Mesodermal cell (in vitro differentiated cells): ENCODE data around the gene TAS2R1.

ENCODE experiments used
- H3K27ac ChIP-seq: 2 replicates; pipeline ENCODE4 v1.7.0; 2013; ENCODE audit warnings: mild to moderate bottlenecking, low read depth, low read length, moderate library complexity; ENCODE audit not compliant: severe bottlenecking
- H3K36me3 ChIP-seq: 2 replicates; pipeline ENCODE4 v1.7.1; 2013; ENCODE audit warnings: mild to moderate bottlenecking, low read length, moderate library complexity; ENCODE audit not compliant: control insufficient read depth, insufficient read depth
- H3K4me1 ChIP-seq: one replicate; pipeline ENCODE4 v1.7.1; 2013; ENCODE audit warnings: mild to moderate bottlenecking, low read length; ENCODE audit not compliant: insufficient read depth, control insufficient read depth, poor library complexity, severe bottlenecking
- H3K4me3 ChIP-seq: 2 replicates; pipeline ENCODE4 v1.7.0; 2013; ENCODE audit warnings: low read length, control low read depth, mild to moderate bottlenecking; ENCODE audit not compliant: insufficient read depth, poor library complexity, severe bottlenecking; ENCODE audit errors: extremely low read depth
- H3K9me3 ChIP-seq: 2 replicates; pipeline ENCODE4 v1.7.1; 2013; ENCODE audit warnings: mild to moderate bottlenecking, low read length, moderate library complexity; ENCODE audit not compliant: control insufficient read depth
- WGBS, 2 experiments: methylation state at CpG; one replicate each; pipeline ENCODE4 v1.1.5; 2013; ENCODE audit warnings: missing lambda C conversion rate in 2 of 2; ENCODE audit not compliant: insufficient coverage in 2 of 2; 5-methylcytosine and 5-hydroxymethylcytosine counted together

Gene TAS2R1

DNA sequence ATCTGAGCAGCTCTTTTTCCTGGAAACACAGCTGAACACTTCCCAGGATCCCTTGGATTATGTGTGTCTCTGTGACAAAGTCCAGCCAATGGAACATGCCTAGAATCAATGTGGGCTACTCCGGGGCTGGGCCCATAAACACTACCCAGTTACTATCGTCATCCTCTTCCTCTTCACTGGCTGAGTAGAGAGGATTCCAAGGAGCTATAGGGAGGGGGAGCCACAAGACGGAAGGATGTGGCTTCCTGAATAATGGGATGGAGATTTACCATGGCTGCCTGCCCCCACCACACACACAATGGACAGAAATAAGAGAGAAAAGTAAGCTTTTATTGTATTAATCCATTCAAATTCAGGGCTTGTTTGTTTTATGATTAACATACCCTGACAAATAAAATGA, 22.1 kb upstream of the TAS2R1 start:
- no CpG with 5 or more reads among the region's 3 CpGs for WGBS, 2 experiments
- Histone ChIP-seq H3K27ac (no peak overlapping the region), H3K9me3 (no peaks in the 10 kb centered on the region), H3K4me3 (no peak overlapping the region), H3K4me1 (peaks cover 22% of the 10 kb centered on the region), H3K36me3 (no peaks in the 10 kb centered on the region)

DNA sequence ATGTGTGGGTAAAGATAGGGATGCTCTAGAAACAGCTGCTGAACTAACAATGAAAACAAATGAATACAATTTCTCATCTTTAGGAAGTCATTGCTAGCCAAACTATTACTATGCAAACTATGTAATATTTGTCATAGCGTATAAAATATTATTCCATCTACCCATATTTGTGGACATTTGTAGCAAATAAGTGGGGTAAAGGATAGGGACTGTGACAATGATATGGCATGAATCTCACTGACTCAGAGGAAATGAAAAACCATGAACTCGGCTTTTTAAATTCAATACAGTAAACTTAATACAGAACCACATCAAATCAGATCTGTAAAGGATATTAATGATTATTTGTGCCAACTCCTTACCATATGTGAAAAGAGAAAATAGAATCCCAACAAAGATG, 16.7 kb upstream of the TAS2R1 start:
- no CpG with 5 or more reads among the region's 2 CpGs for WGBS, 2 experiments
- no peaks in the 10 kb centered on the region for H3K4me1 ChIP-seq
- no peaks in the 10 kb centered on the region for H3K9me3 ChIP-seq
- H3K4me3 ChIP-seq, result no peak overlapping the region
- H3K36me3 ChIP-seq, result no peaks in the 10 kb centered on the region
- no peak overlapping the region for H3K27ac ChIP-seq

DNA sequence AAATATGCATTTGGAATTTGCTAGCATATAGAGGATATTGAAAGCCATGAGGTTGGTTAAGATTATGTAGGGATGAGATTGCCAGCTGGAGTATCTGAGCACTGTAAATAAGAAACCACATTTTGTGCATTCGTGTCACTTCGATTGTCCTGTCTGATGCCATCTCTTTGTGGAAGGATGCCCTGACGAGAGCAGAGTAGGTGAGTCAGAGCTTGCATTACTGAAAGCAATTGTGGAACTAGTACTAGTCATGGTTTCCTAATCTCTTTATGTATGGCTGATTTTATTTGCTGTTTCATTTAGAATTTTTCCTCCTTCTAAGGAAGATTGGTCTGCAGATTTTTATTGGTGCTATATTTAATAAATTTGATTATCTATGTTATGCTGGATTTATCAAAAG, 14.5 kb upstream of the TAS2R1 start:
- no peaks in the 10 kb centered on the region for H3K36me3 ChIP-seq
- 91 to 100% methylated on average over 3 of the region's 3 CpGs for WGBS, 2 experiments
- H3K27ac ChIP-seq, result no peak overlapping the region
- H3K4me1 ChIP-seq, result no peaks in the 10 kb centered on the region
- H3K9me3 ChIP-seq, result no peaks in the 10 kb centered on the region
- no peak overlapping the region for H3K4me3 ChIP-seq

DNA sequence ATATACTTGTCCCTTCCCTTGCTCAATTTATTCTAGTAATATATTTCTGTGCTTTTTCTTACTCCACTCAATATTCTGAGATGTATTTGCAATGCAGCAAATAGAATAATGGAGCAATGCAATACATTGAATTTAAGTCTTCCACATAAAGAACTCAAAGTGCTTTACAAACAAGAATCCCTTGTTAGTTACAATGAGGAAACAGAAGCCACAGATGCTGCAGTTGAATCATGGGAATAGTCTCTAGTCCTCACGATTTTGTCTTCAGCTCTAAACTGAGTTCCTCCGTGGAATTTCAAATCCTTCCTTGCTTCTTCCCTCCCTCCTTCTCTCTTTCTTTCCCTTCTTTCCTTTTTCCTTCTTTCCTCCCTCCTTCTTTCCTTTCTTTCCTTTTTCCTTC, 12.5 kb upstream of the TAS2R1 start:
- Histone ChIP-seq H3K4me3 (no peak overlapping the region), H3K9me3 (no peaks in the 10 kb centered on the region), H3K27ac (no peak overlapping the region), H3K36me3 (no peaks in the 10 kb centered on the region), H3K4me1 (no peaks in the 10 kb centered on the region)
- WGBS, 2 experiments, result 62 to 93% methylated on average over 2 of the region's 2 CpGs

DNA sequence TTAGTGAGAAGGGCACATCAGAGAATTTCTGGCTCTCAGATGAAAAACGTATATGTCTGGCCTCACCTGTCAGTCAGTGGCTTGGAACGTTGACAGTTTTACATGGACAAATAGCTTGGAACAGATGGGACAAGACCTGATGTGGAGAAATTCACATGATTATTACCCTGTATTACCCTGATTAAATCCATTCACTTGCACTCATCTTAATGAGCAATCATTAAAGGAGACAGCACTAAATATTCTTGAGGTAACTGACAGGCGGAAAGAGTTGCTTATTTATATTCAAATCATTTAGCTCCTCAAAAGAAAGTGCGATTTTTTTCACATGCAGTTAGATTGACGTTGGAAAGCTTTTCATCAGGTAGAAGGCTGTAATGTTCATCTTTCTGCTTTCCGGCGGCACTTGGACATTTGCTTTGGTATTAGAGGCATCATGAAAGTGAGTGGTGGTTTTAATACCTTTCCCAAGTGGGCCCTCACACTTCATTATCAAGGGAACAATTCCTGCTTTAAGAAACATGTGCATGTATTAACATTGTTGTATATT, 11.7 kb upstream of the TAS2R1 start:
- Histone ChIP-seq H3K27ac (no peak overlapping the region), H3K36me3 (no peaks in the 10 kb centered on the region), H3K4me3 (no peak overlapping the region), H3K4me1 (no peaks in the 10 kb centered on the region), H3K9me3 (peaks cover 5% of the 10 kb centered on the region)
- 64 to 69% methylated on average over 2 to 4 of the region's 7 CpGs for WGBS, 2 experiments

DNA sequence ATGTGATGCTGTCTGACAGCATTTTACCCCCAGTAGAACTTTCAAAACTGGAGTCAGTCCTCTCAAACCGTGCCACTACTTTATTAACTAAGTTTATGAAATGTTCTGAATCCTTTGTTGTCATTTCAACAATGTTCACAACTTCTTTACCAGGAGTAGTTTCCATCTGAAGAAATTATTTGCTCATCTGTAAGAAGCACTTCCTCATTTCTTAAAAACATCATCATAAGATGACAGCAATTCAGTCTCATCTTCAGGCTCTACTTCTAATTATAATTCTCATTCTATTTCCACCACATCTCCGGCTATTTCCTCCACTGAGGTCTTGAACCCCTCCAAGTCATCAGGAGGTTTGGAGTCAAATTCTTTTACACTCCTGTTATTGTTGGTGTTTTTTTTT, 2.3 kb upstream of the TAS2R1 start:
- Histone ChIP-seq H3K4me1 (no peaks in the 10 kb centered on the region), H3K9me3 (peaks cover 19% of the 10 kb centered on the region), H3K4me3 (no peak overlapping the region), H3K27ac (no peak overlapping the region), H3K36me3 (no peaks in the 10 kb centered on the region)
- 80% methylated on average over 1 of the region's 2 CpGs; no CpG with 5 or more reads in 1 of the 2 experiments for WGBS, 2 experiments

DNA sequence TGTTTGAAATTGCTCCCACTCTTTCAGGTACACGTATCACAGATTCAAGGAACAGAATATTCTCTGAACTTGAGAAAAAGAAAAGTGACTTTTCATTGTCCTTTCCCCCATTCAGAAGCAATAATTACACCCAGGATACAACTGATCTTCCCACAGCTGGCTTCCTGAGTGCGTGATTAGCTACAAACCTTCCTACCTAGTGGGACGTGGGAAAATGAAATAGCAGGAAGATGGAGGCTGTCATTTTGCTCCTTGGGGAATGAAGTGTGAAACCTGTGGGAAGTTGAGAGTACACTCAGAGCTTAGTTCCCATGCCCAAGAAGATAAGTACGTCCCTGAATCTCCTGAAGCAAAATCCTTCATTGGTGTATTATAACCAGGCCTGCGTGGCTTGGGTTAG, 2.6 kb downstream of the TAS2R1 start:
- Histone ChIP-seq H3K9me3 (no peaks in the 10 kb centered on the region), H3K36me3 (no peaks in the 10 kb centered on the region), H3K4me3 (no peak overlapping the region), H3K4me1 (peaks cover 21% of the 10 kb centered on the region), H3K27ac (no peak overlapping the region)
- WGBS, 2 experiments, result 86 to 100% methylated on average over 2 to 4 of the region's 5 CpGs

DNA sequence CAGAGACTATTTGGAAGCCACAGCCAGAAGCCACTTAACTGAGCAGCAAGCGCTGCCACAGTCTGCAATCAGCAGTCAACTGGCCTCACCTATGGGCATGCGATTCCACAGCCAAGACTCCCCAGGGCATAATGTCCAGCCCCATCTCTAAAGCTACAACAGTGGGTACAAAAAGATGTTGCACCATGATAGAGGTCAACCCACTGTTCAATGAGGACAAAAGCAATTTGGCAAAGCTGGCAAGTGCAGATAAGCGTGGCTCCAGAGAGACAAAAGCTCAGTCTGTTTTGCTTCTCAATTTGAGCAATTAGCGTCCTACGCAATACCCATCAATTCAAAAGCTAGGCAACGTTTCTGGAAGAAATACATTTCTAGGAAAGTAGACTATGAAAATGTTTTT, 3.2 kb downstream of the TAS2R1 start:
- no peak overlapping the region for H3K4me3 ChIP-seq
- H3K4me1 ChIP-seq, result peaks cover 27% of the 10 kb centered on the region
- no peaks in the 10 kb centered on the region for H3K36me3 ChIP-seq
- 82 to 94% methylated on average over 2 to 5 of the region's 6 CpGs for WGBS, 2 experiments
- no peak overlapping the region for H3K27ac ChIP-seq
- H3K9me3 ChIP-seq, result no peaks in the 10 kb centered on the region

DNA sequence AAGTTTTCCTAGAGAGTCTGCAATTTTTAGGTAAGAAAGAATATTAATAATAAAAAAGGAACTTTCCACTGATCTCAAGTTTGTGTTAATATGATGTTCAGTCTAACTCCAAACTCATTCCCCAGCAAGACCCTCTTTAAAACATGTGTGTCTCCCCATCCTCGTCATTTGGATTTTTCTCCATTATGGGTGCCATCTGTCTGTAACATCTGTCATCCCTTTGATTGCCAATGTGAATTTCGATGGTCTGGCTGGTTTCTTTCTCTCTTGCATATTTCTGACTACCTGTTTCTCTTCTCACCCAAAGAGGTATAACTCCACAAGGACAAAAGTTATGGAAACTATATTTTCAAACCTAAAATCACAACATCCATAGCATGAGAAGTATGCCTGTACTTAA, 4.4 kb downstream of the TAS2R1 start:
- Histone ChIP-seq H3K4me1 (peaks cover 33% of the 10 kb centered on the region), H3K27ac (no peak overlapping the region), H3K4me3 (no peak overlapping the region), H3K36me3 (no peaks in the 10 kb centered on the region), H3K9me3 (no peaks in the 10 kb centered on the region)
- 74 to 95% methylated on average over 2 of the region's 2 CpGs for WGBS, 2 experiments

DNA sequence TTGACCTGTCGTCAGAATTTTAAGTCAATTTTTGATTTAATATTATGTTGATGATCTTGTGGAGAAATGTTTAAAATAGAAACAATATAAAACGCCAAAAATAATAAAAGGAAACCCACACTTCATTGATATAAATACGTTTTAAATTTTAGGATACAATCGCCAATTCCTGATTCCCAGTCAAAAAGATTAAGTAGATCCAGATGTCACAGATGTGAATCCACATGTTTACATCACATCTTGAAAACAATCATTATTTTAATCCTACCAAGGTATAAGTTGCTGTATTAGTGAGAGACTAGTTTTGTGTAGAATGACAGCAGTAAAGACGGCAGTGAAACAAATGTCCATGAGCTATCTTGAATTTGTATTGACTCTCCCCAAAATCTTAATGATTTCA, 4.9 kb downstream of the TAS2R1 start:
- Histone ChIP-seq H3K9me3 (no peaks in the 10 kb centered on the region), H3K36me3 (no peaks in the 10 kb centered on the region), H3K27ac (no peak overlapping the region), H3K4me1 (peaks cover 33% of the 10 kb centered on the region), H3K4me3 (no peak overlapping the region)
- WGBS, 2 experiments, result 83 to 100% methylated on average over 1 of the region's 5 CpGs

DNA sequence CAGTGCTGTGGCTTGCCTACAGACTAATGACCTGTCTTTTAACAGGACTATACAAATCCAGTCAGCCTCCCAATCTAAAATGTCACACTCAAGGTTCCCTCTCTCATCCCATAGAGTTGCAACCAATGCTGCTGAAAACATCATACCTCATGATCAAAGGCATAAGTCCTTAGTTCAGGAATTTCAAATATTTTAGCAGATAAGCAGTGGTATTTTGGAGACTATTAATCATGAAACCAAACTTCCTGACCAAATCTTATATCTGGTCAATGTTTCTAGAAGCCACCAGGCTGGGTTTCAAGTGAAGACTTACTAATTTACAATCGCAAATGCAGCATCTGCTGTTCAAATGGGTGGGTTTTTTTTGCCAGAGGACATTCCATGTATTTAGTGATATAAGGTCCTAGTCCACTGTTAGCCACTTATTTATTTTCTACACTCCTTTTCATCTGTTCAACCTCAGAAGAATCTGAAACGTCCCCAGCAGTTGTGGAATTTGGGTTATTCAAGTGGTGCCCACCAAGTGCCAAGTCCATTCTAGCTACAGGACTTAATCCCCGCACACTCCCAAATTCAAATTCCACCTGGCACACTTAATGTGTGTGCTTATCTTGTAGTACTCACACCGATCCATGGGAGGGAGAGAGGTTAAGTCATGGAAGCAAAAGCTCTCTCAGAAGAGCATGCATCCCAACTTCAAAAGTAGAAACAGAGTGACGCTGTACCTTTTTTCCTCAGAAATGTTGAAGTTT, 5.8 kb downstream of the TAS2R1 start:
- H3K9me3 ChIP-seq, result no peaks in the 10 kb centered on the region
- peak overlapping the region; percentile 85 for H3K27ac ChIP-seq
- no peaks in the 10 kb centered on the region for H3K36me3 ChIP-seq
- 70 to 100% methylated on average over 1 to 2 of the region's 5 CpGs for WGBS, 2 experiments
- no peak overlapping the region for H3K4me3 ChIP-seq
- H3K4me1 ChIP-seq, result peaks cover 33% of the 10 kb centered on the region
